ENCODE measurements around the gene PIGQ. TPM values are rescaled to one million over a fixed set of nuclear protein-coding genes. Genes with fewer than 3 reads are reported as not detected.

Gene PIGQ
- total RNA-seq, 1 experiment from 2014 or later = 83.5 TPM

- intact Hi-C loops (cut with micrococcal nuclease; ENCODE audit: unreplicated experiment) (no loop called here), in situ Hi-C loops (cut with HindIII; ENCODE audit: low pct_unique_long_range_greater_than_20kb, low sequenced_read_pairs) (no loop called here)
- ChIA-PET POLR2A (no interaction called here), CTCF (no interaction called here)
- no peaks in the 10 kb centered on the region for H3K9me3 ChIP-seq (ENCODE audit: control insufficient read depth, insufficient read depth, low read depth, low read length)
- no TSS peak for BruUV-seq (replicated peaks)
- peaks cover 75% of the 10 kb centered on the region for H3K4me1 ChIP-seq (ENCODE audit: control insufficient read depth, insufficient read depth, low read length)
- ATAC-seq = no peak
- no peaks in the 10 kb centered on the region for H3K36me3 ChIP-seq (ENCODE audit: control insufficient read depth, insufficient read depth, low read length)
- DNase-seq (ENCODE audit: low read depth, low spot score) = no peak
- TF ChIP-seq SIN3A (IDR thresholded peaks at IDR 0.05; ENCODE audit: borderline replicate concordance, insufficient read depth, low read depth, low read length) = no peak
- no peak overlapping the region for H3K4me3 ChIP-seq (ENCODE audit: low read depth in 2 of 2, low read length in 2 of 2)
- no peaks in the 10 kb centered on the region for H3K27me3 ChIP-seq (ENCODE audit: control insufficient read depth, insufficient read depth, low read length)
- no peak overlapping the region for H3K27ac ChIP-seq (ENCODE audit: low read length)
Measured at GRCh38 chr16:625117-625976, 55.6 kb downstream of the PIGQ start.

- H3K27ac ChIP-seq (ENCODE audit: low read length) = no peak overlapping the region; the same call in 1 of the 2 replicates
- ChIA-PET POLR2A (no interaction called here), CTCF (no interaction called here)
- H3K4me3 ChIP-seq (ENCODE audit: low read depth in 2 of 2, low read length in 2 of 2) = no peak overlapping the region; a peak in 1 of 4 replicates
- no peaks in the 10 kb centered on the region for H3K36me3 ChIP-seq (ENCODE audit: control insufficient read depth, insufficient read depth, low read length)
- intact Hi-C loops (cut with micrococcal nuclease; ENCODE audit: unreplicated experiment) = no loop called here
- in situ Hi-C loops (cut with HindIII; ENCODE audit: low pct_unique_long_range_greater_than_20kb, low sequenced_read_pairs) = no loop called here
- no peak for DNase-seq (ENCODE audit: low read depth, low spot score)
- H3K27me3 ChIP-seq (ENCODE audit: control insufficient read depth, insufficient read depth, low read length) = no peaks in the 10 kb centered on the region
- no TSS peak for BruUV-seq (replicated peaks)
- no peak for ATAC-seq
- TF ChIP-seq POLR2AphosphoS5 (IDR thresholded peaks at IDR 0.05; ENCODE audit: low read depth, low read length) = no peak
- TF ChIP-seq SIN3A (IDR thresholded peaks at IDR 0.05; ENCODE audit: borderline replicate concordance, insufficient read depth, low read depth, low read length) = no peak
- TF ChIP-seq REST (IDR thresholded peaks at IDR 0.05; ENCODE audit: insufficient read depth in 1 of 2, low read depth in 2 of 2, low read length in 1 of 2) = no peak
- no peak for TF ChIP-seq TCF7L2 (IDR thresholded peaks at IDR 0.05; ENCODE audit: low read depth, low read length)
- no peak for TF ChIP-seq CTCF (IDR thresholded peaks at IDR 0.05)
- no peaks in the 10 kb centered on the region for H3K9me3 ChIP-seq (ENCODE audit: control insufficient read depth, insufficient read depth, low read depth, low read length)
- H3K4me1 ChIP-seq (ENCODE audit: control insufficient read depth, insufficient read depth, low read length) = peaks cover 78% of the 10 kb centered on the region
Measured at GRCh38 chr16:625977-626765, 56.4 kb downstream of the PIGQ start.
